NCI-H2171 treated with DMSO at 0.1 percent for 48 hours (cell line): ENCODE data around the gene SLC6A1.

Experiments
- DNase-seq: peaks from one replicate; lab custom pipeline; 2025; lab: John Stamatoyannopoulos, UW

SLC6A1 gene

DNA sequence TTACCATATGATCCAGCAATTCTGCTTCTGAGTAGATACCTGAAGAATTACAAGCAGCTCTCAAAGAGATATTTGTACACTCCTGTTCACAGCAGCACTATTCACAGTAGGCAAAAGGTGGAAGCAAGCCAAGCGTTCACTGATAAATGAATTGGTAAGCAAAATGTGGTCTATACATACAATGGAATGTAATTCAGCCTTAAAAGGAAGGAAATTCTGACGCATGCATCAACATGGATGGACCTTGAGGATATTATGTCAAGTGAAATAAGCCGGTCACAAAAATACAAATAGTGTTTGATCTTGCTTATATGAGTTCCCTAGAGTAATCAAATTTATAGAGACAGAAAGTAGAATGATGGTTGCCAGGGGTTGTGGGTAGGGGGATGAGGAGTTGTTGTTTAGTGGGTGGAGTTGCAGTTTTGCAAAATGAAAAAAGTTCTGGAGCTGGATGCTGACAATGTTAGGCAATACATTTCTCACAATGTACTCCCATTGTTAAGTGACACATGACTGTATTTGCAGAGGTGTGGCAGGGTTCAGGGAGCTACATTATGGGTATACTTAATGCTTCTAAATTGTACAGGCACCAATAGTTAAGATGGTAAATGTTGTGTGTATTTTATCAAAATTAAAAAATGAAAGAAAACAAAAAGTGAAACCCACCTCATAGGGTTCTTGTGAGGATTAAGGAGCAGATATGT is 26.7 kb downstream of the SLC6A1 start:
- no peak for DNase-seq

- no peak for DNase-seq
Measured at GRCh38 chr3:11020764-11021163, 28.2 kb downstream of the SLC6A1 start.

DNA sequence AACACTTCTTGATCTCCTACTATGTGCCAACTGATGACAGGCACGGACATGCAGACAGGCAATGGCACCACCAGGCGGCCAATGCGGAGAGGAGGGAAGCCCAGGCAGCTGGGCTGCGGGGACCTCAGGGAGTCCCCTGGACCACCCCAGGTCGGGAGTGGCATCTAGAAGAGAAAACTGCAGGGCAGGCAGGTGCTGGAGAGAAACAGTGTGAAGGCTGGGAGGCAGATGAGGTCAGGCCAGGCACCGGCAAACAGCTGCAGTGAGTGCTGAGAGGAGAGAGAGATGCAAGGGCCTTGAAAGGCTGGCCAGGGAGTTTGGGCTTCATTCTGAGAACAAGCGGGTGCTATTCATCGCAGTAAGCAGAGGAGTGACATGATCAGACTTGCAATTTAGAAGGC is 29.1 kb downstream of the SLC6A1 start:
- no peak for DNase-seq

DNA sequence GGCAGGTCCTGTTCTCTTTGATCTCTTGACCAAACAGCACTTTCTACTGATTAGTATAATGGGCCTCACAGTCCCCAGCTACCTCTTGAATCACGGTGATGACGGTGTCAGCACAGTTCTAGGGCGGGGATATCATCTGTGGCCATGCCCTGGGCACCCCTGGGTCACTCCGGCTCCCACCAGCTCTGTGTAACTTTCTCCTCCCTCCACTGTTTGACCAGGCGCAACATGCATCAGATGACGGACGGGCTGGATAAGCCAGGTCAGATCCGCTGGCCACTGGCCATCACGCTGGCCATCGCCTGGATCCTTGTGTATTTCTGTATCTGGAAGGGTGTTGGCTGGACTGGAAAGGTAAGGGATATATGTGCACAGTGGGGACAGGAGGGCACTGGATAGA is 29.6 kb downstream of the SLC6A1 start:
- DNase-seq, result no peak

DNA sequence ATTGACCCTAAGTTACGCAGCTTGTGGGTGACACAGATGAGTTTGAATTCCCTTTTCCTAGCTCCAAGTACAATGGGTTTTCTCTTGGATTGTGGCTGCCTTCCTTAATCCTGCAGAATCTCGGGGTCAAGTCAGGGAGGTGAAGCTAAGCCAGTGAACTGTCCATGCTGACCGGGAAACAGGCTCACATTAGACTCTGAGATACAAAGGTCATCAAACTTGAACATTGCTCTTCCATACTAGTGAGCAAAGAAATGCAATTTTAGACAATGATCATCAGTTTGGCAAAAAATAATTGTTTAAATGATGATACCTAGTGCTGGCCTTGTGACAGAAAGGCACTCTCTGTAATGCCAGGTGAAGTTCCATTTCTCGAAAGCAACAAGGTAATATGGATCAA is 31.6 kb downstream of the SLC6A1 start:
- no peak for DNase-seq

- DNase-seq, result no peak
Measured at GRCh38 chr3:11029948-11030347, 37.4 kb downstream of the SLC6A1 start.

DNA sequence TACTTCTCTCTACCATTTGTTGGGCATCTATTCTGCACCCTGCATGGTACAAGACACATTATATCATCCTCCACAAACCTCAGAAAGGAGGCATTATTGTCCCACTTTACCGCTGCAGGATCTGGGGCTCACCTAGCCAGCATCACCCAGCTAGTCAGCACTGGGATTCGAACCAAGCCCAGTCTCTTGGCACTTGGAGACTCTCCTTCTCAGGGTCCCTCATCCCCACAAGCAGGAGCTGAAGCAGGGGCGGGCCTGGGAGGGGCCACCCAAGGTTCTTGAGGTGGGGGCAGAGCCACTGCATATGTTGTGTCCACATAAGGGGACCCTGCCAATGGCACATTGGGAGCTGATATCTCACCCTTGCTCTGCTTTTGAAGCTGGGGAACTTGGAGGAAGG is 41.3 kb downstream of the SLC6A1 start:
- no peak for DNase-seq

GRCh38 chr3:11034309-11034985 is 41.9 kb downstream of the SLC6A1 start:
- DNase-seq, result no peak

DNA sequence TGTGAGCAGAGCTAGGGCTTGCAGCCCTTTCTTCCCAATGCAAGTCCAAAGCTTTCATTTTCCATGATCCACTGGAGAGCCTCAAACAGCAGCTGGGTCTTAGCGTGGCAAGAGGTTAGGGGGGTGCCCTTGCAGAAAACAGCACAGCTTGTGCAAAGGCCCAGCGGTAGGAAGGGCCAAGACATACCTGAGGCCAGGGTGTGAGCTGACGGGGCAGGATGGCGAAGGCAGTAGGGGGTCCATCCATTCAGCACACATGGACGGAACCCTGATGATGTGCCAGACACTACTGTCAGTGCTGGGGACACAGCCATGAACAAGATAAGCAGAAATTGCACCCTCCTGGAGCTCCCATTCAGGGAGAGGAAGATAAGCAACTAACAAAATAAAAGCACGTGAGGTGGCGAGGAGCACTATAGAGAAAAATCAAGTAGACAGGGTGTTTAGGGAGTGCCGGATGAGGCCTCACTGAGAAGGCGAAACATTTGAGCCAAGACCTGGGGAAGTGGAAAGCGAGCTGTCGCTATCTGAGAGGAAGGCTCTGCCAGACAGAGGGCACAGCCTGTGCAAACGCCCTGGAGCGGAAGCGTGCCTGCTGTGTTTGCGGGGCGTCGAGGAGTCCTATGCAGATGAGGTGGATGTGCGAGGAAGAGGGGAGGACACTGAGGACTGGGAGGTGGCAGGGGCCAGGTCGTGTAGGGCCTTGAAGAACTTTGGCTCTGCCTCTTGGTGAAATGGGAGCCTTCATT is 43.4 kb downstream of the SLC6A1 start:
- DNase-seq, result no peak

GRCh38 chr3:11037241-11037873 is 44.8 kb downstream of the SLC6A1 start:
- DNase-seq, result no peak

- no peak for DNase-seq
Measured at GRCh38 chr3:11037976-11038375, 45.4 kb downstream of the SLC6A1 start.

GRCh38 chr3:11045536-11045935 is 53.0 kb downstream of the SLC6A1 start:
- no peak for DNase-seq

GRCh38 chr3:11047500-11047899 is 55.0 kb downstream of the SLC6A1 start:
- DNase-seq, result no peak

GRCh38 chr3:11050666-11051323 is 58.2 kb downstream of the SLC6A1 start:
- peak; percentile 72 for DNase-seq

- DNase-seq, result no peak
Measured at GRCh38 chr3:11053926-11054503, 61.5 kb downstream of the SLC6A1 start.

- no peak for DNase-seq
Measured at GRCh38 chr3:11054739-11055438, 62.3 kb downstream of the SLC6A1 start.

DNA sequence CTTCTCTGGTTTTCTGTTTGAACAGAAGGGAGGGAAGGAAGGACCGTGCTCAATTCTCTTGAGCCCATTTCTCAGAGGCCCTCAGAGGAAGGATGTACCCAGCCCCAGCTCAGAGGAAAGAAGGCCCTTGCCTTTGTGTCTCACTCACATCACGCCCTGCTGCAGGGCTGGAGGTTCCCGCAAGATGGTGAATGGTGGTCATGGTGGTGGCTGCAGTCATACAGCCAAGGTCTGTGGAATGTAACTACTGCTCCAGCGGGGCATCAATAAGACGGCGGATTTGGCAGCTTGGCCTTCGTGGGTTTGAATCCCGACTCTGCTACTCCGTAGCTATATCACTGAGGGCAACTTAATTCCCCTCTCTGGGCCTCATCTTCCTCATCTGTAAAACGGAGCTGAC is 62.9 kb downstream of the SLC6A1 start:
- no peak for DNase-seq

DNA sequence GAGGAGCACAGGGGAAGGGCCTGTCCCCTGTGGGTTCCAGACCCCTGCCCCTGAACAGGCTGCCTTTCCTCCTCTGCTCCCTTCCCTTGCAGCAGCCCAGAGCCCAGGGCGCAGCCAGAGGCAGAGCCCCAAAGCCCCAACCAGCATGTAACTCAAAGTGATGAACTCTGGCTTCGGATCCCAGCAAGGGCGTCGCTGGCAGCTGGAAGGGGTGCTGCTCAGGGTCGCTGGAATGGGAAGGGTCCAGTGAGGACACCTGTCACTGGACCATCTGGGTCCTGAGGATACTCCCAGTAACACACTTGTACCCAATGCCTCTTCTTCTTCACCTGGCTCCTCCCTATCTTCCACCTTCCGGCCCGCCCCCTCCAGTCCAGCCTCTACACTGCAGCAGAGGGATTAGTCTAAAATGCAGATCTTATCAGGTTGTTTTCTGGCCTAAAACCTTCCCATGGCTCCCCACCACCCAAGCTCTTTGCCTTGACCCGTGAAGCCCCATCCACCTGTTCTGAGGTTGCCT is 64.0 kb downstream of the SLC6A1 start:
- DNase-seq, result no peak

- DNase-seq, result no peak
Measured at GRCh38 chr3:11057655-11058054, 65.1 kb downstream of the SLC6A1 start.

DNA sequence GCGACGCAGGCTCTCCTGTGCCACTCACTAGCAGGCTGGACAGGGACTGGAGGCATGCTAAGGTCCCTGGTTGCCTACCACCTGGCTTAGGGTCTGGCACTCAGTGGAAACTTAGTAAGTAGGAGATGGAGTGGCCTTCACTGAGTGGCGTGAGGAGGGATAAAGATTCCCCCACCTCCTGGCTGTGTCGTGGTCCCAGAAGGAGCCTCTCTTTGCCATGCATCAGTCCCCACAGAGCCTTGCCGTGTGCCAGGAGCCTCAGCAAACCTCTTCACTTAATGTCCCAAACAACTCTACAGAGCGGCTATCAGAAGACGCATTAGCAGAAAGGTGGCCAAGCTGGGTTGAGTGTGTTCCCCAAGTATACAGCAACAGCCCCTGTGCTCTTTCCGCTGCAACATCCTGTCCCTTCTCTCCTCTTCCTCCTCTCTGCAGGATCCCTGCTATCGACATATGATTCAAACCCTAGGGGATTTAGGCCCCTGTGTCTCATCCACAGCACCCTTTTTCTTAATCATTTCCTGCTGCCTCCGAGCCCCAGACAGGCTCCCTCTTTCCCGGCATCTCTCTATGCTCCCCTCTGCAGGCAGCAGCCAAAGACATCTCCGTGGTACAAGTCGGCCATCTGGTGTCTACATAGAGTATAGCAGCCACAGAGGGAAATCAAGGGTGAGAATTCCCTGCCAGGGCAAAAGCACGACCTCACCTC is 66.7 kb downstream of the SLC6A1 start:
- DNase-seq, result peak; percentile 64
